Liver (tissue), 9 donors: ENCODE data around the gene SERPINB10. TPM values are rescaled to one million over a fixed set of nuclear protein-coding genes. Genes with fewer than 3 reads are reported as not detected.

Experiments
- DNase-seq: peaks from one replicate; pipeline ENCODE4 v3.0.0-alpha.2; 2017; ENCODE audit warnings: low spot score
- H3K27ac ChIP-seq, 2 donors: one replicate each; pipeline ENCODE4 v1.7.0; 2013; ENCODE audit warnings: inconsistent platforms in 2 of 2, low read length in 2 of 2, control low read depth in 1 of 2, low read depth in 1 of 2, mild to moderate bottlenecking in 1 of 2
- H3K27me3 ChIP-seq, 4 donors: one replicate each; pipeline versions ENCODE4 v1.6.1 to v1.7.0; 2013; ENCODE audit warnings: low read length in 3 of 4, inconsistent platforms in 1 of 4, mild to moderate bottlenecking in 1 of 4, moderate library complexity in 1 of 4; ENCODE audit not compliant: control insufficient read depth in 4 of 4, insufficient read depth in 4 of 4
- H3K36me3 ChIP-seq, 4 donors: one replicate each; pipeline versions ENCODE4 v1.6.1 to v1.7.0; 2013; ENCODE audit warnings: low read length in 3 of 4, mild to moderate bottlenecking in 3 of 4, low read depth in 1 of 4, moderate library complexity in 1 of 4; ENCODE audit not compliant: control insufficient read depth in 4 of 4, insufficient read depth in 3 of 4
- H3K4me1 ChIP-seq, 4 donors: one replicate each; pipeline versions ENCODE4 v1.6.1 to v1.7.0; 2013; ENCODE audit warnings: low read length in 3 of 4, mild to moderate bottlenecking in 3 of 4, moderate library complexity in 1 of 4; ENCODE audit not compliant: control insufficient read depth in 4 of 4, insufficient read depth in 4 of 4
- H3K4me3 ChIP-seq, 3 donors: one replicate each; pipeline versions ENCODE4 v1.6.1 to v1.7.0; 2013; ENCODE audit warnings: low read length in 3 of 3, control low read depth in 1 of 3, low read depth in 1 of 3, mild to moderate bottlenecking in 1 of 3
- H3K9ac ChIP-seq, 2 donors: one replicate each; pipeline ENCODE4 v1.7.0; 2013; ENCODE audit warnings: low read length in 2 of 2, mild to moderate bottlenecking in 2 of 2, moderate library complexity in 2 of 2, control low read depth in 1 of 2, low read depth in 1 of 2
- H3K9me3 ChIP-seq, 4 donors: one replicate each; pipeline versions ENCODE4 v1.6.1 to v1.7.0; 2013; ENCODE audit warnings: low read length in 3 of 4; ENCODE audit not compliant: control insufficient read depth in 4 of 4
- ATF3 ChIP-seq: IDR thresholded peaks from 2 replicates; pipeline ENCODE4 v1.6.1; 2016; ENCODE audit warnings: antibody characterized with exemption
- CTCF ChIP-seq: fragments of 150-350 bp; IDR thresholded peaks from 2 replicates; pipeline ENCODE4 v1.5.1; 2017; ENCODE audit warnings: improper control_type of control experiment, low read depth, low read length; ENCODE audit not compliant: missing input control
- EGR1 ChIP-seq, 2 donors: IDR thresholded peaks; 2 replicates each; pipeline ENCODE4 v1.6.1; 2016 to 2018; ENCODE audit warnings: antibody characterized with exemption in 2 of 2, low read depth in 2 of 2
- FOXA1 ChIP-seq: IDR thresholded peaks from 2 replicates; pipeline ENCODE4 v1.6.1; 2016; ENCODE audit warnings: antibody characterized with exemption
- FOXA2 ChIP-seq: IDR thresholded peaks from 2 replicates; pipeline ENCODE4 v1.6.1; 2016; ENCODE audit warnings: antibody characterized with exemption
- GABPA ChIP-seq, 2 donors: IDR thresholded peaks in 1 of 2; conservative IDR thresholded peaks in 1 of 2; 2 replicates each; pipeline ENCODE4 v1.6.1; 2016; ENCODE audit warnings: antibody characterized with exemption in 2 of 2, mild to moderate bottlenecking in 1 of 2, moderate library complexity in 1 of 2
- HNF4A ChIP-seq, 2 donors: conservative IDR thresholded peaks; 2 replicates each; pipeline ENCODE4 v1.6.1; 2016; ENCODE audit warnings: antibody characterized with exemption in 2 of 2, mild to moderate bottlenecking in 2 of 2
- HNF4G ChIP-seq: IDR thresholded peaks from 2 replicates; pipeline ENCODE4 v1.6.1; 2016; ENCODE audit warnings: antibody characterized with exemption
- MAX ChIP-seq: IDR thresholded peaks from 2 replicates; pipeline ENCODE4 v1.6.1; 2016; ENCODE audit warnings: antibody characterized with exemption
- NR2F2 ChIP-seq: IDR thresholded peaks from 2 replicates; pipeline ENCODE4 v1.6.1; 2016; ENCODE audit warnings: antibody characterized with exemption
- RAD21 ChIP-seq, 2 donors: IDR thresholded peaks; 2 replicates each; pipeline ENCODE4 v1.6.1; 2016; ENCODE audit warnings: antibody characterized with exemption in 2 of 2, mild to moderate bottlenecking in 2 of 2
- RXRA ChIP-seq, 2 donors: IDR thresholded peaks; 2 replicates each; pipeline ENCODE4 v1.6.1; 2017 to 2018; ENCODE audit warnings: antibody characterized with exemption in 2 of 2, mild to moderate bottlenecking in 1 of 2
- SP1 ChIP-seq: IDR thresholded peaks from 2 replicates; pipeline ENCODE4 v1.6.1; 2018; ENCODE audit warnings: antibody characterized with exemption, mild to moderate bottlenecking
- TAF1 ChIP-seq: conservative IDR thresholded peaks from 2 replicates; pipeline ENCODE4 v1.6.1; 2016; ENCODE audit warnings: antibody characterized with exemption, mild to moderate bottlenecking
- YY1 ChIP-seq: IDR thresholded peaks from 2 replicates; pipeline ENCODE4 v1.6.1; 2016; ENCODE audit warnings: antibody characterized with exemption, mild to moderate bottlenecking
- WGBS: extraction: QIAGEN DNeasy Blood & Tissue Kit; methylation state at CpG from one replicate; pipeline ENCODE4 v1.1.7; 2013; 5-methylcytosine and 5-hydroxymethylcytosine counted together
- polyA plus RNA-seq, 2 donors: library from polyadenylated mRNA; stranded (reverse) in 1 of 2; unstranded in 1 of 2; fragments of 200-250 nt in 1 of 2; fragments of >200 nt in 1 of 2; fragmentation: Nextera tagmentation in 1 of 2; extraction: Ambion mirVana in 1 of 2; gene quantifications; one replicate each; pipeline versions ENCODE4 v1.2.1 to v1.2.3, GENCODE V29; 2013 to 2015
- total RNA-seq, 2 donors: library from RNA; depleted of rRNA; stranded (reverse); fragments of >200 nt; gene quantifications; one replicate each; pipeline ENCODE4 v1.2.3, GENCODE V29; 2014
- TF ChIP-seq, protein P1 (sequence below): IDR thresholded peaks from 2 replicates; pipeline ENCODE4 v1.6.1; 2016; ENCODE audit warnings: antibody characterized with exemption, mild to moderate bottlenecking
- donor health status: healthy.
- donor health status: healthy.
- donor health status: healthy.
- donor health status: healthy.
- donor health status: healthy.

SERPINB10 gene
- total and polyA plus RNA-seq, 4 donors, result 4.6 TPM; not detected in 3

- TF ChIP-seq RAD21 (IDR thresholded peaks at IDR 0.05), result no peak
- no peak for DNase-seq
- no peaks in the 10 kb centered on the region for H3K36me3 ChIP-seq
- no peak overlapping the region for H3K27ac ChIP-seq
- H3K9me3 ChIP-seq, result no peaks in the 10 kb centered on the region
- no peak overlapping the region for H3K4me3 ChIP-seq
- no peaks in the 10 kb centered on the region for H3K4me1 ChIP-seq
- no peak overlapping the region for H3K9ac ChIP-seq
- H3K27me3 ChIP-seq, result no peaks in the 10 kb centered on the region
Measured at GRCh38 chr18:63899206-63899605, 8.6 kb upstream of the SERPINB10 start.

DNA sequence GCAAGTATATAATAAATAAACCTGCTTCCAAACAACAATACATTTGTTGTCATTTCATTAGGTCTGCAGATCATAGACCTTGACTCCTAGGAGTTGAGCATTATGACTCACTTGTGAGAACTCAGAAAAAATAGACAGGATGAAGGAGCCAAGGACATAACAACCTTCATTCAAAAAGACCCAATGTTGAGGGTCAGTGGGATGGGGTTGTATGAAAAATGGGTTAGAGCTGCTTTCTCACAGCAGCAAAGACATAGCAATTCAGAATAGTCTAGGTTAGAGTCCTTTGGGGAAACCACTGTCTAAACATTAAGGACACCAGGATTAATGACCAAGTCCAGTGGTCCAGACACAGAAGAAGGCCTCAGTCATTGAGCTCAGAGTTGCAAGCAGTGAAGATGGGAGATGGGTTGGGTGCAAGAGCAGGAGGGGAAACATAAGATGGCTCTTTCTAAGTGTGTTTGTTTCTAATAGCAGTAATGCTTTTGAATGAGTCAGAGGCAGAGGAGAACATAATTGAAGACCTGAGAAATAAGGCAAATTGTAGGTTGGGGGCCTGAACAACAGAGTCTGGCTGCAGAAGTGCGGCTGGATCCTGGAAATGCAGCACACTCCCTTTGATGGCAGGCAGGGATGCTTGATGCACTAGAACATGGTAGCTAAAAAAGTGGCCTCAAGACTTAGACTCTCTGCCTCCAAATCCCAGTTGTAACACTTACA is 3.7 kb upstream of the SERPINB10 start:
- Histone ChIP-seq H3K4me3 (no peak overlapping the region), H3K9ac (no peak overlapping the region), H3K27ac (no peak overlapping the region), H3K27me3 (no peaks in the 10 kb centered on the region), H3K4me1 (no peaks in the 10 kb centered on the region), H3K36me3 (no peaks in the 10 kb centered on the region), H3K9me3 (no peaks in the 10 kb centered on the region)
- no peak for DNase-seq
- WGBS, result 95% methylated on average over 1 of the region's 1 CpG
- TF ChIP-seq FOXA1 (no peak), ATF3 (no peak), CTCF (no peak), RXRA (IDR thresholded peaks at IDR 0.05) (no peak), EGR1 (IDR thresholded peaks at IDR 0.05; ENCODE audit: low read depth in 2 of 2) (no peak), FOXA2 (no peak), TAF1 (no peak), HNF4G (no peak), HNF4A (conservative IDR thresholded peaks at IDR 0.05) (no peak)

DNA sequence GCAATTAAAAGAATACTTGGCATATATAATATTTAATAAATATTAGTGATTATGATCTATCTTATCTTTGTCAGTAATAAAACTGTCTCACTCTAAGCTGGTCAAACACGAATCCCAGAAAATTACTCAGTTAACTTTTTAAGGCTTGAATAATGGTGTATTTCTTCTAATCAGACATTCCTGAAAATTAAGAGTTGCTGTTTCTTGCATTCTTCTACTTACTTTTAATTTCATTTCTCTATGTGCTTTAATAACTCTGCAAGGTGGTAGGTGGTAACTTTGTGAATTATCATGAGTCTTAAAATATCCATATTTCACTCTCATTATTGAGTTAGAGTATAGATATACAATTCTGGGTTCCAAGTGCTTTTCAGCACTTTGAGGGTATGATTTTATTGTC is 3.1 kb upstream of the SERPINB10 start:
- Histone ChIP-seq H3K27me3 (no peaks in the 10 kb centered on the region), H3K4me1 (no peaks in the 10 kb centered on the region), H3K27ac (no peak overlapping the region), H3K9me3 (no peaks in the 10 kb centered on the region), H3K4me3 (no peak overlapping the region), H3K36me3 (no peaks in the 10 kb centered on the region), H3K9ac (no peak overlapping the region)
- TF ChIP-seq FOXA1, result no peak
- TF ChIP-seq MAX, result no peak
- TF ChIP-seq HNF4A (conservative IDR thresholded peaks at IDR 0.05), result no peak
- TF ChIP-seq, protein P1, sequence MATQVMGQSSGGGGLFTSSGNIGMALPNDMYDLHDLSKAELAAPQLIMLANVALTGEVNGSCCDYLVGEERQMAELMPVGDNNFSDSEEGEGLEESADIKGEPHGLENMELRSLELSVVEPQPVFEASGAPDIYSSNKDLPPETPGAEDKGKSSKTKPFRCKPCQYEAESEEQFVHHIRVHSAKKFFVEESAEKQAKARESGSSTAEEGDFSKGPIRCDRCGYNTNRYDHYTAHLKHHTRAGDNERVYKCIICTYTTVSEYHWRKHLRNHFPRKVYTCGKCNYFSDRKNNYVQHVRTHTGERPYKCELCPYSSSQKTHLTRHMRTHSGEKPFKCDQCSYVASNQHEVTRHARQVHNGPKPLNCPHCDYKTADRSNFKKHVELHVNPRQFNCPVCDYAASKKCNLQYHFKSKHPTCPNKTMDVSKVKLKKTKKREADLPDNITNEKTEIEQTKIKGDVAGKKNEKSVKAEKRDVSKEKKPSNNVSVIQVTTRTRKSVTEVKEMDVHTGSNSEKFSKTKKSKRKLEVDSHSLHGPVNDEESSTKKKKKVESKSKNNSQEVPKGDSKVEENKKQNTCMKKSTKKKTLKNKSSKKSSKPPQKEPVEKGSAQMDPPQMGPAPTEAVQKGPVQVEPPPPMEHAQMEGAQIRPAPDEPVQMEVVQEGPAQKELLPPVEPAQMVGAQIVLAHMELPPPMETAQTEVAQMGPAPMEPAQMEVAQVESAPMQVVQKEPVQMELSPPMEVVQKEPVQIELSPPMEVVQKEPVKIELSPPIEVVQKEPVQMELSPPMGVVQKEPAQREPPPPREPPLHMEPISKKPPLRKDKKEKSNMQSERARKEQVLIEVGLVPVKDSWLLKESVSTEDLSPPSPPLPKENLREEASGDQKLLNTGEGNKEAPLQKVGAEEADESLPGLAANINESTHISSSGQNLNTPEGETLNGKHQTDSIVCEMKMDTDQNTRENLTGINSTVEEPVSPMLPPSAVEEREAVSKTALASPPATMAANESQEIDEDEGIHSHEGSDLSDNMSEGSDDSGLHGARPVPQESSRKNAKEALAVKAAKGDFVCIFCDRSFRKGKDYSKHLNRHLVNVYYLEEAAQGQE, result no peak
- no peak for TF ChIP-seq RAD21 (IDR thresholded peaks at IDR 0.05)
- TF ChIP-seq SP1, result no peak
- no peak for TF ChIP-seq HNF4G
- no peak for TF ChIP-seq GABPA (IDR thresholded peaks at IDR 0.05 in 1 of 2, conservative IDR thresholded peaks at IDR 0.05 in 1 of 2)
- TF ChIP-seq ATF3, result no peak
- no peak for TF ChIP-seq EGR1 (IDR thresholded peaks at IDR 0.05; ENCODE audit: low read depth in 2 of 2)
- TF ChIP-seq FOXA2, result no peak
- no peak for TF ChIP-seq YY1
- TF ChIP-seq TAF1, result no peak
- TF ChIP-seq NR2F2, result no peak
- 54% methylated on average over 1 of the region's 1 CpG for WGBS
- no peak for DNase-seq
